Duodenal mucosa (tissue), 2 donors: ENCODE results near the gene IRF1.

Source experiments
- H3K27ac ChIP-seq: one replicate; pipeline ENCODE4 v1.7.0; 2013; ENCODE audit warnings: low read depth, low read length
- H3K27me3 ChIP-seq, 2 donors: one replicate each; pipeline ENCODE4 v1.7.0; 2013; ENCODE audit warnings: low read length in 2 of 2, control low read depth in 1 of 2; ENCODE audit not compliant: insufficient read depth in 2 of 2, control insufficient read depth in 1 of 2
- H3K36me3 ChIP-seq, 2 donors: one replicate each; pipeline ENCODE4 v1.7.0; 2013; ENCODE audit warnings: low read length in 2 of 2, control low read depth in 1 of 2; ENCODE audit not compliant: insufficient read depth in 2 of 2, control insufficient read depth in 1 of 2
- H3K4me1 ChIP-seq, 2 donors: one replicate each; pipeline ENCODE4 v1.7.0; 2013; ENCODE audit warnings: low read length in 2 of 2, control low read depth in 1 of 2; ENCODE audit not compliant: insufficient read depth in 2 of 2, control insufficient read depth in 1 of 2
- H3K4me3 ChIP-seq, 2 donors: one replicate each; pipeline ENCODE4 v1.7.0; 2013; ENCODE audit warnings: low read length in 2 of 2, low read depth in 1 of 2
- H3K9ac ChIP-seq, 2 donors: one replicate each; pipeline ENCODE4 v1.7.0; 2013; ENCODE audit warnings: low read length in 2 of 2, low read depth in 1 of 2
- H3K9me3 ChIP-seq, 2 donors: one replicate each; pipeline ENCODE4 v1.7.0; 2013; ENCODE audit warnings: low read length in 2 of 2, control low read depth in 1 of 2; ENCODE audit not compliant: control insufficient read depth in 1 of 2

IRF1 gene

GRCh38 chr5:132474131-132474723 is 16.3 kb downstream of the IRF1 start:
- Histone ChIP-seq H3K36me3 (peaks cover 0 to 5% of the 10 kb centered on the region in 2 donors), H3K4me1 (peaks cover 90 to 91% of the 10 kb centered on the region in 2 donors), H3K27ac (no peak overlapping the region), H3K4me3 (no peak overlapping the region), H3K9me3 (no peaks in the 10 kb centered on the region), H3K9ac (no peak overlapping the region), H3K27me3 (no peaks in the 10 kb centered on the region)

GRCh38 chr5:132473668-132474067 is 16.9 kb downstream of the IRF1 start:
- Histone ChIP-seq H3K36me3 (peaks cover 0 to 5% of the 10 kb centered on the region in 2 donors), H3K4me3 (no peak overlapping the region), H3K4me1 (peaks cover 90 to 91% of the 10 kb centered on the region in 2 donors), H3K27ac (peak overlapping the region; percentile 30), H3K9ac (no peak overlapping the region), H3K9me3 (no peaks in the 10 kb centered on the region), H3K27me3 (no peaks in the 10 kb centered on the region)

GRCh38 chr5:132473019-132473531 is 17.5 kb downstream of the IRF1 start:
- no peaks in the 10 kb centered on the region for H3K9me3 ChIP-seq
- H3K4me3 ChIP-seq: no peak overlapping the region
- H3K4me1 ChIP-seq: peaks cover 86 to 87% of the 10 kb centered on the region in 2 donors
- peak overlapping the region in 1 of 2 donors; percentile 58 for H3K9ac ChIP-seq
- H3K27me3 ChIP-seq: no peaks in the 10 kb centered on the region
- H3K27ac ChIP-seq: no peak overlapping the region
- peaks cover 0 to 5% of the 10 kb centered on the region in 2 donors for H3K36me3 ChIP-seq

GRCh38 chr5:132472431-132472830 is 18.1 kb downstream of the IRF1 start:
- H3K9me3 ChIP-seq: no peaks in the 10 kb centered on the region
- peaks cover 2 to 5% of the 10 kb centered on the region in 2 donors for H3K36me3 ChIP-seq
- H3K4me3 ChIP-seq: no peak overlapping the region
- H3K27ac ChIP-seq: no peak overlapping the region
- no peak overlapping the region for H3K9ac ChIP-seq
- H3K27me3 ChIP-seq: no peaks in the 10 kb centered on the region
- H3K4me1 ChIP-seq: peaks cover 86% of the 10 kb centered on the region in 2 donors

GRCh38 chr5:132471944-132472343 is 18.6 kb downstream of the IRF1 start:
- no peak overlapping the region for H3K27ac ChIP-seq
- H3K9me3 ChIP-seq: no peaks in the 10 kb centered on the region
- H3K4me3 ChIP-seq: no peak overlapping the region
- H3K27me3 ChIP-seq: no peaks in the 10 kb centered on the region
- no peak overlapping the region for H3K9ac ChIP-seq
- H3K36me3 ChIP-seq: peaks cover 5 to 6% of the 10 kb centered on the region in 2 donors
- H3K4me1 ChIP-seq: peaks cover 86% of the 10 kb centered on the region in 2 donors

- Histone ChIP-seq H3K9ac (peak overlapping the region in 1 of 2 donors; percentile 27), H3K27ac (no peak overlapping the region), H3K4me1 (peaks cover 86% of the 10 kb centered on the region in 2 donors), H3K36me3 (peaks cover 5 to 6% of the 10 kb centered on the region in 2 donors), H3K9me3 (no peaks in the 10 kb centered on the region), H3K27me3 (no peaks in the 10 kb centered on the region), H3K4me3 (no peak overlapping the region)
Measured at GRCh38 chr5:132471151-132471907, 19.2 kb downstream of the IRF1 start.

- Histone ChIP-seq H3K9me3 (no peaks in the 10 kb centered on the region), H3K9ac (no peak overlapping the region), H3K4me3 (no peak overlapping the region), H3K27me3 (no peaks in the 10 kb centered on the region), H3K27ac (no peak overlapping the region), H3K36me3 (peaks cover 5 to 6% of the 10 kb centered on the region in 2 donors), H3K4me1 (peaks cover 86% of the 10 kb centered on the region in 2 donors)
Measured at GRCh38 chr5:132470596-132470995, 20.0 kb downstream of the IRF1 start.

DNA sequence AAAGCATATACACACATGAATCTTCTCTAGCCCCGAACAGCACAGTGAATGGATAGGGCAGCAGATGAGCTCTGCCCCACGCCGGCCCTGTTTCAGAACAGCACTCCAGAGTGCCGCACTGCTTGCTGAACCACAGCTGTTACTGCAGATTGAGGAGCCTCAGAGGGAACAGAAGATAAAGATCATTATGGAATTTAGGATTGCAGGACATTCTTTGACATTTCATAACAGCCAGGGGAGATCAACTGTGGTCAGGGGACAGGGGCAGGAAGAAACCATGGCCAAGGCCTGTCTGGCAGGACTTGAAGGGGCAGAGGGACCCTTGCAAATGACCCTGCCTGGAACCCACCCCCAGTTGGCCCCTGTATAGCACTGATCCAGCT is 20.6 kb downstream of the IRF1 start:
- no peak overlapping the region for H3K9ac ChIP-seq
- H3K36me3 ChIP-seq: peaks cover 5 to 6% of the 10 kb centered on the region in 2 donors
- H3K4me3 ChIP-seq: no peak overlapping the region
- no peaks in the 10 kb centered on the region for H3K9me3 ChIP-seq
- no peaks in the 10 kb centered on the region for H3K27me3 ChIP-seq
- H3K27ac ChIP-seq: no peak overlapping the region
- peaks cover 86% of the 10 kb centered on the region in 2 donors for H3K4me1 ChIP-seq

DNA sequence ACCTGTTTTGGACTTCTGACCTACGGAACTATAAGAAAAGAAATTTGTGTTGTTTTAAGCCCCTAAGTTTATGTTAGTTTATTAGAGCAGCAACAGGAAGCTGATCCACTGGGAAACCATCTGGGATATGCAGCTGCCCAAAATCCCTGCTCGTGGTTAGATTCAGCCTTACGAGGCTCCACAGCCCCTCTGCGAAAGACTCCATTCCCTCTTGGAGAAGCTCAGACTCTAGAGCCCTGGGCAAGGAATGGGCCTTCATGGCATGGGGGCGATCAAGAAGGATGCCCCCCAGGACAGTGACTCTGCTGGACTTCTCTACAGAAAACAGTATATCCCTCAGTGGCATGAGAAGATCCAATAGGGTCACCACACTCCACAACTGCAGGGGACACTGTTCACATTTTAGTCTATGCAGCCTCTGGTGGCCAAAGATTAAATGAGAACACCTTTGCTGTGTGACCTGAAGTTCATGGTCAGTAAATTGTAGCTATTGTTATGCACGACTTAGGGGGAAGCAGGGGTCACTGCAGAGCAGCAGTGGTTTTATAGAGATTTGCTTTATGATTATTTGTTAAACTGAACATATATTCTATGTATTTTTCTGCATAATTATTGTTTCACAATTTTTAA is 21.1 kb downstream of the IRF1 start:
- no peaks in the 10 kb centered on the region for H3K27me3 ChIP-seq
- H3K4me1 ChIP-seq: peaks cover 86% of the 10 kb centered on the region in 2 donors
- H3K4me3 ChIP-seq: no peak overlapping the region
- H3K9me3 ChIP-seq: no peaks in the 10 kb centered on the region
- H3K9ac ChIP-seq: peak overlapping the region in 1 of 2 donors; percentile 15
- peaks cover 5 to 6% of the 10 kb centered on the region in 2 donors for H3K36me3 ChIP-seq
- no peak overlapping the region for H3K27ac ChIP-seq
